NCI-H2196 (cell line): ENCODE measurements around the gene CFI.

ENCODE experiments used
- DNase-seq: peaks from one replicate; lab custom pipeline; 2025; ENCODE audit not compliant: unreplicated experiment; lab: John Stamatoyannopoulos, UW

CFI gene

GRCh38 chr4:109735566-109736365, 66.0 kb downstream of the CFI start:
- DNase-seq, result no peak

- DNase-seq, result no peak
These were observed 68.1 kb downstream of the CFI start for GRCh38 chr4:109733728-109734127.

GRCh38 chr4:109730619-109731545, 70.9 kb downstream of the CFI start:
- no peak for DNase-seq

- DNase-seq, result peak; percentile 88
These were observed 71.8 kb downstream of the CFI start, which contains the start of gene PLA2G12A for GRCh38 chr4:109729718-109730618. TSS of gene PLA2G12A (minus strand) at chr4:109730070. CDS start at chr4:109729809, 261 bp downstream.

- no peak for DNase-seq
These were observed 72.6 kb downstream of the CFI start for GRCh38 chr4:109729117-109729717.

- no peak for DNase-seq
These were observed 73.4 kb downstream of the CFI start for GRCh38 chr4:109728385-109728784.

GRCh38 chr4:109723110-109723509, 78.7 kb downstream of the CFI start:
- no peak for DNase-seq

GRCh38 chr4:109722357-109722756, 79.4 kb downstream of the CFI start:
- no peak for DNase-seq

GRCh38 chr4:109721033-109721432, 80.8 kb downstream of the CFI start:
- DNase-seq, result no peak

- DNase-seq, result no peak
These were observed 82.2 kb downstream of the CFI start for GRCh38 chr4:109719604-109720003.

- DNase-seq, result no peak
These were observed 83.0 kb downstream of the CFI start for GRCh38 chr4:109718759-109719158.

- DNase-seq, result no peak
These were observed 88.3 kb downstream of the CFI start for GRCh38 chr4:109713500-109713899.

- DNase-seq, result no peak
These were observed 92.8 kb downstream of the CFI start for GRCh38 chr4:109708990-109709389.

- DNase-seq, result no peak
These were observed 93.4 kb downstream of the CFI start for GRCh38 chr4:109708435-109708834.

- DNase-seq, result no peak
These were observed 98.0 kb downstream of the CFI start for GRCh38 chr4:109703664-109704361.

- DNase-seq, result peak; percentile 68
These were observed 98.7 kb downstream of the CFI start, which contains the start of gene CASP6 for GRCh38 chr4:109702950-109703663. TSS of gene CASP6 (minus strand) at chr4:109703445. CDS start at chr4:109703395, 50 bp downstream.

- DNase-seq, result no peak
These were observed 100.0 kb downstream of the CFI start for GRCh38 chr4:109701566-109702410.

- no peak for DNase-seq
These were observed 102.1 kb downstream of the CFI start for GRCh38 chr4:109699553-109700225.
